HEK293 (cell line): ENCODE results near the gene D2HGDH.
A peak's percentile ranks its signal among the peaks of the same experiment; 100 is the strongest.

Experiments
- CTCF ChIA-PET: fragments of 350-600 bp; formaldehyde crosslinking; extraction: SDS; loops from one replicate; lab custom pipeline; 2021; ENCODE audit warnings: antibody characterized with exemption; lab: Yijun Ruan, JAX
- POLR2A ChIA-PET: fragments of 300-600 bp; formaldehyde crosslinking; extraction: SDS; loops from one replicate; lab custom pipeline; 2020; ENCODE audit warnings: antibody characterized with exemption, inconsistent platforms; lab: Yijun Ruan, JAX
- H3K27ac ChIP-seq: fragments of 200-500 bp; sonication (Bioruptor generic); 2 replicates; pipeline ENCODE4 v1.5.1; 2014; ENCODE audit warnings: low read depth, low read length, control low read depth, inconsistent platforms; ENCODE audit errors: extremely low read depth
- H3K36me3 ChIP-seq, 2 experiments: fragments of 200-500 bp in 1 of 2; sonication (Bioruptor generic) in 1 of 2; 1 replicate in 1 of 2; 2 replicates in 1 of 2; pipeline ENCODE4 v1.5.1; 2014 to 2017; ENCODE audit warnings: inconsistent platforms in 2 of 2, low read length in 2 of 2; ENCODE audit not compliant: control insufficient read depth in 2 of 2, insufficient read depth in 1 of 2
- H3K4me1 ChIP-seq: fragments of 200-500 bp; sonication (Bioruptor generic); 2 replicates; pipeline ENCODE4 v1.5.1; 2014; ENCODE audit warnings: mild to moderate bottlenecking, low read length, inconsistent platforms; ENCODE audit not compliant: control insufficient read depth, insufficient read depth
- H3K4me3 ChIP-seq: 2 replicates; pipeline ENCODE4 v1.5.1; 2011; ENCODE audit warnings: low read depth, mild to moderate bottlenecking, control low read depth, low read length, moderate library complexity
- H3K9me3 ChIP-seq: fragments of 200-500 bp; sonication (Bioruptor generic); 2 replicates; pipeline ENCODE4 v1.5.1; 2014; ENCODE audit warnings: low read depth, low read length, inconsistent platforms; ENCODE audit not compliant: control insufficient read depth, insufficient read depth
- EGR2 ChIP-seq: fragments of 450-650 bp; formaldehyde crosslinking; IDR thresholded peaks from 2 replicates; pipeline ENCODE4 v1.5.1; 2016; ENCODE audit warnings: low read depth, missing biosample characterization, missing genetic modification characterization
- GLI2 ChIP-seq: fragments of 450-650 bp; formaldehyde crosslinking; IDR thresholded peaks from 2 replicates; pipeline ENCODE4; 2017; ENCODE audit warnings: missing biosample characterization, missing genetic modification characterization, low read depth, borderline replicate concordance
- HOXD13 ChIP-seq: sonication (generic); formaldehyde crosslinking; IDR thresholded peaks from 2 replicates; pipeline ENCODE4 v1.8.0; 2022; ENCODE audit warnings: missing genetic modification reagents, borderline replicate concordance
- KLF1 ChIP-seq: fragments of 450-650 bp; formaldehyde crosslinking; IDR thresholded peaks from 2 replicates; pipeline ENCODE4 v1.5.1; 2016; ENCODE audit warnings: missing biosample characterization, missing genetic modification characterization
- SCRT2 ChIP-seq: fragments of 450-650 bp; formaldehyde crosslinking; IDR thresholded peaks from 2 replicates; pipeline ENCODE4 v1.5.1; 2016; ENCODE audit warnings: missing biosample characterization, missing genetic modification characterization
- TRIM28 ChIP-seq: IDR thresholded peaks from 2 replicates; pipeline ENCODE4 v1.6.1; 2011; ENCODE audit warnings: low read length, control low read depth, borderline replicate concordance
- ZBTB17 ChIP-seq: fragments of 450-650 bp; formaldehyde crosslinking; IDR thresholded peaks from 2 replicates; pipeline ENCODE4 v1.5.1; 2016; ENCODE audit warnings: missing biosample characterization, missing genetic modification characterization
- ZFHX2 ChIP-seq: fragments of 450-650 bp; formaldehyde crosslinking; conservative IDR thresholded peaks from 2 replicates; pipeline ENCODE4 v1.5.1; 2016; ENCODE audit warnings: missing biosample characterization, missing genetic modification characterization
- ZFP69B ChIP-seq: fragments of 450-650 bp; formaldehyde crosslinking; IDR thresholded peaks from 2 replicates; pipeline ENCODE4 v1.5.1; 2016; ENCODE audit warnings: missing biosample characterization, missing genetic modification characterization
- ZNF175 ChIP-seq: fragments of 450-650 bp; formaldehyde crosslinking; IDR thresholded peaks from 2 replicates; pipeline ENCODE4 v1.5.1; 2016; ENCODE audit warnings: missing biosample characterization, missing genetic modification characterization
- ZNF2 ChIP-seq: fragments of 450-650 bp; formaldehyde crosslinking; IDR thresholded peaks from 2 replicates; pipeline ENCODE4 v1.5.1; 2016; ENCODE audit warnings: missing biosample characterization, missing genetic modification characterization
- ZNF223 ChIP-seq: fragments of 450-650 bp; formaldehyde crosslinking; IDR thresholded peaks from 2 replicates; pipeline ENCODE4 v1.5.1; 2016; ENCODE audit warnings: missing biosample characterization, missing genetic modification characterization
- ZNF335 ChIP-seq: fragments of 450-650 bp; formaldehyde crosslinking; conservative IDR thresholded peaks from 2 replicates; pipeline ENCODE4 v1.5.1; 2016; ENCODE audit warnings: missing biosample characterization, missing genetic modification characterization
- ZNF341 ChIP-seq: fragments of 450-650 bp; formaldehyde crosslinking; IDR thresholded peaks from 2 replicates; pipeline ENCODE4; 2016; ENCODE audit warnings: low read depth, missing biosample characterization, missing genetic modification characterization
- ZNF394 ChIP-seq: fragments of 450-650 bp; formaldehyde crosslinking; IDR thresholded peaks from 2 replicates; pipeline ENCODE4 v1.5.1; 2016; ENCODE audit warnings: missing biosample characterization, missing genetic modification characterization, mild to moderate bottlenecking, moderate library complexity, borderline replicate concordance
- ZNF558 ChIP-seq: fragments of 450-650 bp; formaldehyde crosslinking; IDR thresholded peaks from 2 replicates; pipeline ENCODE4 v1.5.1; 2016; ENCODE audit warnings: missing biosample characterization, missing genetic modification characterization
- ZNF560 ChIP-seq: fragments of 450-650 bp; formaldehyde crosslinking; IDR thresholded peaks from 2 replicates; pipeline ENCODE4 v1.5.1; 2017; ENCODE audit warnings: missing biosample characterization, missing genetic modification characterization, borderline replicate concordance
- ZNF571 ChIP-seq: fragments of 450-650 bp; formaldehyde crosslinking; IDR thresholded peaks from 2 replicates; pipeline ENCODE4 v1.5.0; 2017; ENCODE audit warnings: missing biosample characterization, missing genetic modification characterization
- ZNF664 ChIP-seq: fragments of 450-650 bp; formaldehyde crosslinking; IDR thresholded peaks from 2 replicates; pipeline ENCODE4 v1.5.1; 2016; ENCODE audit warnings: missing biosample characterization, missing genetic modification characterization
- ZNF843 ChIP-seq: fragments of 450-650 bp; formaldehyde crosslinking; IDR thresholded peaks from 2 replicates; pipeline ENCODE4 v1.5.1; 2016; ENCODE audit warnings: missing biosample characterization, missing genetic modification characterization
- ZSCAN16 ChIP-seq: fragments of 450-650 bp; formaldehyde crosslinking; IDR thresholded peaks from 2 replicates; pipeline ENCODE4 v1.5.1; 2016; ENCODE audit warnings: missing biosample characterization, missing genetic modification characterization
- TF ChIP-seq, protein P1 (sequence below): fragments of 450-650 bp; formaldehyde crosslinking; IDR thresholded peaks from 2 replicates; pipeline ENCODE4 v1.5.1; 2017; ENCODE audit warnings: missing biosample characterization, missing genetic modification characterization
- TF ChIP-seq, protein P2 (sequence below): fragments of 450-650 bp; formaldehyde crosslinking; IDR thresholded peaks from 2 replicates; pipeline ENCODE4 v1.5.1; 2016; ENCODE audit warnings: missing biosample characterization, missing genetic modification characterization, borderline replicate concordance

The D2HGDH gene

DNA sequence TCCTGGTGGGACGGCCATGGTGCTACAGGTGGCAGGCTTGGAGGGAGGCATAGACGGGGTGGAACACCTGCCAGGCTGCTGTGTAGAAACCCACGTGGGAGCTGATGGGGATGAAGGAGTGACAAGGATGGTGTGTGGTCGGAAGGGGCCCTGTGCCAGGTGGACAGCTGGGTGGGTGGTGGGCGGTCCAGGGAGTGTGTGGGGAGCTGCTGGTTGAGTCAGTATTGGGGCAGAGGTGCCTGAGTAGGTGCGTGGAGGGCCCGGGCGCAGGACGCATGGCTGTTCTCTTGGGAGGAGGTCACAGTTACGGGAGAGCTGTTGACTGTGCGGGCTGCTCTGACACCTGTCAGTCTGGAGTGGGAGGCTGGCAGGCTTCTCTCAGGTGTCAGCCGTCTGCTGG lies 12.6 kb upstream of the D2HGDH start:
- H3K4me3 ChIP-seq: no peak overlapping the region
- no peaks in the 10 kb centered on the region for H3K9me3 ChIP-seq
- ChIA-PET CTCF (interaction anchor here (0.6 kb wide), 1 partner anchor 138 kb away, joined by 3 read pairs; no protein-coding TSS in a partner anchor), POLR2A (interaction anchor here (1.5 kb wide), 1 partner anchor 13 kb away, joined by 3 read pairs; the partner anchor contains the start of gene D2HGDH)
- peaks cover 12 to 75% of the 10 kb centered on the region in 2 experiments; a peak in 2 of 3 replicates for H3K36me3 ChIP-seq
- H3K27ac ChIP-seq: no peak overlapping the region
- no peak for TF ChIP-seq ZNF558 (tag by site-specific recombination)
- TF ChIP-seq ZNF341 (tag by site-specific recombination): no peak
- TF ChIP-seq GLI2: no peak
- TF ChIP-seq EGR2 (tag by site-specific recombination): peak; percentile 88
- TF ChIP-seq ZFHX2 (tag by site-specific recombination): peak; percentile 82
- TF ChIP-seq, protein P1, sequence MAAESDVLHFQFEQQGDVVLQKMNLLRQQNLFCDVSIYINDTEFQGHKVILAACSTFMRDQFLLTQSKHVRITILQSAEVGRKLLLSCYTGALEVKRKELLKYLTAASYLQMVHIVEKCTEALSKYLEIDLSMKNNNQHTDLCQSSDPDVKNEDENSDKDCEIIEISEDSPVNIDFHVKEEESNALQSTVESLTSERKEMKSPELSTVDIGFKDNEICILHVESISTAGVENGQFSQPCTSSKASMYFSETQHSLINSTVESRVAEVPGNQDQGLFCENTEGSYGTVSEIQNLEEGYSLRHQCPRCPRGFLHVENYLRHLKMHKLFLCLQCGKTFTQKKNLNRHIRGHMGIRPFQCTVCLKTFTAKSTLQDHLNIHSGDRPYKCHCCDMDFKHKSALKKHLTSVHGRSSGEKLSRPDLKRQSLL (tag by site-specific recombination): no peak
- no peaks in the 10 kb centered on the region for H3K4me1 ChIP-seq

DNA sequence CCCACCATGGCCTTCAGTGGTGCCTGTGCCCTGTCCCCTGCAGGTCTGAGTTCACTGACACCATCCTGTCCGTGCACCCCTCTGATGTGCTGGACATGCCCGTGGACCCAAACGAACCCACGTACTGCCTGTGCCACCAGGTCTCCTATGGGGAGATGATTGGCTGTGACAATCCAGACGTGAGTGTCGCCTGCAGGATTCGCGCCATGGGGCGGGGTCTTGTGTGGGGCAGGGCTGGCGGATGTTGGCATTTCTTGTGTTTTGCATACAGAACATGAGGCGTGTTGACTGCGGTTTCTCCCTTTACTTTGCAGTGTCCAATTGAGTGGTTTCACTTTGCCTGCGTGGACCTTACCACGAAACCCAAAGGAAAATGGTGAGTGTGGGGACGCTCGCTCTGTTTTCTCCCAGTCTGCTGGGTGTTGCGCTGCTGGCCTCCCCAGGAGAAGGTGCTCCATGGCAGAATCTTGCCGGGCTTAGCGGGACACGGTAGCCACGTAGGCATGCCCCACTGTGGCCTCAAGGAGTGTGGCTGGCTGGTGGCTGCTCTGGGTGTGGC lies 11.5 kb upstream of the D2HGDH start:
- ChIA-PET CTCF (no interaction called here), POLR2A (interaction anchor here (1.5 kb wide), 1 partner anchor 12 kb away, joined by 3 read pairs; the partner anchor contains the start of gene D2HGDH)
- Histone ChIP-seq H3K4me1 (no peaks in the 10 kb centered on the region), H3K9me3 (no peaks in the 10 kb centered on the region), H3K4me3 (no peak overlapping the region), H3K36me3 (peaks cover 2 to 71% of the 10 kb centered on the region in 2 experiments; a peak in 2 of 3 replicates), H3K27ac (no peak overlapping the region)
- peak; percentile 68; the same call in 1 of the 2 replicates for TF ChIP-seq TRIM28
- TF ChIP-seq ZNF335 (tag by site-specific recombination): no peak

DNA sequence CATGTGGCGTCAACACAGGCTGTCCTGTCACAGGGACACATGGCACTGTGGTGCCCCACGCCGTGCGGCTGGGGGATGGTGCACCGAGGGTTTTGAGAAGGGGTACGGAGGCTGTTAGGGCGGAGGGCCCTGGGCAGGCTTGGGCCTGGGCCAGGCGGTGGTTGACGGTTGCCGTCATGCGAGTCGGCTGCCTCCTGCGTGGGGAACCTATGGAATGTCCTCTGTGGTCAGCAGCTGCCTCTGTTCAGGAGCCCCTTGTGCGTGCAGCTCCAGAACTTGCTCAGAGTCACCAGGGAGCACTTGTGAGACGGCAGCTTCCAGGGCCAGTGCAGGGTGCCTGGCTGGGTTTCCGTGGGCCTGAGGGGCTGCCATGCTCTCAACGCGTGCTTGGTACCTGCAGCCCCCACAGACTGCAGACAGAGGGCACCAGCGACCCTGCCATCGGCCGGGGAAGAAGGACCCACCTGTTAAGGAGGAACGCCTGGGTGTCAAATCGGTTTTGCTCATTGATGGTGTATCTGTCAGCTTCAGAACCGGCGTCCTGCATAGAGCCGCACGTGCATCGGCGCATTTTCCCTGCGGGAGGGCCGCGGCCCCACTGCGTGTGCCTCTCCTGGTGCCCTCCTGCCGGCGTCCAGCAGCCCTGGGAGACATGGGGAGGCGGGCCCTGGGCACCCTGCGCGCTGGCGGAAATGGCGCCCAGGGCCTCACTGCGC lies 10.0 kb upstream of the D2HGDH start:
- POLR2A ChIA-PET: no interaction called here
- Histone ChIP-seq H3K4me1 (no peaks in the 10 kb centered on the region), H3K36me3 (peaks cover 0 to 71% of the 10 kb centered on the region in 2 experiments; a peak in 1 of 3 replicates), H3K27ac (no peak overlapping the region), H3K4me3 (no peak overlapping the region), H3K9me3 (no peaks in the 10 kb centered on the region)
- CTCF ChIA-PET: interaction anchor here (0.6 to 1.2 kb wide), 5 partner anchors 9 to 154 kb away, joined by 3 to 7 read pairs (median 3); no protein-coding TSS in a partner anchor
- TF ChIP-seq SCRT2 (tag by site-specific recombination) (peak; percentile 46), TRIM28 (no peak), ZNF175 (no peak), HOXD13 (no peak), ZNF2 (tag by site-specific recombination) (no peak), ZSCAN16 (tag by site-specific recombination) (no peak), ZNF571 (no peak), ZNF843 (tag by site-specific recombination) (no peak), ZBTB17 (tag by site-specific recombination) (no peak), ZNF664 (tag by site-specific recombination) (no peak), KLF1 (tag by site-specific recombination) (no peak), ZNF223 (tag by site-specific recombination) (no peak), ZNF394 (tag by site-specific recombination) (no peak), ZNF560 (tag by site-specific recombination) (no peak), ZFP69B (tag by site-specific recombination) (peak; percentile 22; the same call in 1 of the 2 replicates)
- TF ChIP-seq, protein P2, sequence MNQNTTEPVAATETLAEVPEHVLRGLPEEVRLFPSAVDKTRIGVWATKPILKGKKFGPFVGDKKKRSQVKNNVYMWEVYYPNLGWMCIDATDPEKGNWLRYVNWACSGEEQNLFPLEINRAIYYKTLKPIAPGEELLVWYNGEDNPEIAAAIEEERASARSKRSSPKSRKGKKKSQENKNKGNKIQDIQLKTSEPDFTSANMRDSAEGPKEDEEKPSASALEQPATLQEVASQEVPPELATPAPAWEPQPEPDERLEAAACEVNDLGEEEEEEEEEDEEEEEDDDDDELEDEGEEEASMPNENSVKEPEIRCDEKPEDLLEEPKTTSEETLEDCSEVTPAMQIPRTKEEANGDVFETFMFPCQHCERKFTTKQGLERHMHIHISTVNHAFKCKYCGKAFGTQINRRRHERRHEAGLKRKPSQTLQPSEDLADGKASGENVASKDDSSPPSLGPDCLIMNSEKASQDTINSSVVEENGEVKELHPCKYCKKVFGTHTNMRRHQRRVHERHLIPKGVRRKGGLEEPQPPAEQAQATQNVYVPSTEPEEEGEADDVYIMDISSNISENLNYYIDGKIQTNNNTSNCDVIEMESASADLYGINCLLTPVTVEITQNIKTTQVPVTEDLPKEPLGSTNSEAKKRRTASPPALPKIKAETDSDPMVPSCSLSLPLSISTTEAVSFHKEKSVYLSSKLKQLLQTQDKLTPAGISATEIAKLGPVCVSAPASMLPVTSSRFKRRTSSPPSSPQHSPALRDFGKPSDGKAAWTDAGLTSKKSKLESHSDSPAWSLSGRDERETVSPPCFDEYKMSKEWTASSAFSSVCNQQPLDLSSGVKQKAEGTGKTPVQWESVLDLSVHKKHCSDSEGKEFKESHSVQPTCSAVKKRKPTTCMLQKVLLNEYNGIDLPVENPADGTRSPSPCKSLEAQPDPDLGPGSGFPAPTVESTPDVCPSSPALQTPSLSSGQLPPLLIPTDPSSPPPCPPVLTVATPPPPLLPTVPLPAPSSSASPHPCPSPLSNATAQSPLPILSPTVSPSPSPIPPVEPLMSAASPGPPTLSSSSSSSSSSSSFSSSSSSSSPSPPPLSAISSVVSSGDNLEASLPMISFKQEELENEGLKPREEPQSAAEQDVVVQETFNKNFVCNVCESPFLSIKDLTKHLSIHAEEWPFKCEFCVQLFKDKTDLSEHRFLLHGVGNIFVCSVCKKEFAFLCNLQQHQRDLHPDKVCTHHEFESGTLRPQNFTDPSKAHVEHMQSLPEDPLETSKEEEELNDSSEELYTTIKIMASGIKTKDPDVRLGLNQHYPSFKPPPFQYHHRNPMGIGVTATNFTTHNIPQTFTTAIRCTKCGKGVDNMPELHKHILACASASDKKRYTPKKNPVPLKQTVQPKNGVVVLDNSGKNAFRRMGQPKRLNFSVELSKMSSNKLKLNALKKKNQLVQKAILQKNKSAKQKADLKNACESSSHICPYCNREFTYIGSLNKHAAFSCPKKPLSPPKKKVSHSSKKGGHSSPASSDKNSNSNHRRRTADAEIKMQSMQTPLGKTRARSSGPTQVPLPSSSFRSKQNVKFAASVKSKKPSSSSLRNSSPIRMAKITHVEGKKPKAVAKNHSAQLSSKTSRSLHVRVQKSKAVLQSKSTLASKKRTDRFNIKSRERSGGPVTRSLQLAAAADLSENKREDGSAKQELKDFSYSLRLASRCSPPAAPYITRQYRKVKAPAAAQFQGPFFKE: no peak
